Esophagus muscularis mucosa (tissue), 4 donors: ENCODE results near the gene TP53I11. TPM values are rescaled to one million over a fixed set of nuclear protein-coding genes. Genes with fewer than 3 reads are reported as not detected.

Experiments used
- DNase-seq: peaks from one replicate; pipeline ENCODE4 v3.0.0-alpha.2; 2017; ENCODE audit errors: extremely low spot score
- H3K27ac ChIP-seq, 4 donors: fragments of 200-600 bp; sonication (generic); replicated peaks in 1 of 4; 1 replicate in 3 of 4; 2 replicates in 1 of 4; pipeline ENCODE4 v1.5.1; 2016 to 2019; ENCODE audit warnings: mild to moderate bottlenecking in 1 of 4
- H3K27me3 ChIP-seq, 4 donors: fragments of 200-600 bp; sonication (generic); one replicate each; pipeline versions ENCODE4 v1.5.1 to v1.6.0; 2016 to 2019
- H3K36me3 ChIP-seq, 4 donors: fragments of 200-600 bp; sonication (generic); one replicate each; pipeline ENCODE4 v1.5.1; 2016 to 2019
- H3K4me1 ChIP-seq, 4 donors: fragments of 200-600 bp; sonication (generic); one replicate each; pipeline ENCODE4 v1.5.1; 2016 to 2019
- H3K4me3 ChIP-seq, 4 donors: fragments of 200-600 bp; sonication (generic); 1 replicate in 2 of 4; 2 replicates in 2 of 4; pipeline ENCODE4 v1.5.1; 2016 to 2019; ENCODE audit warnings: mild to moderate bottlenecking in 4 of 4, moderate library complexity in 1 of 4
- H3K9me3 ChIP-seq, 4 donors: fragments of 200-600 bp; sonication (generic); 1 replicate in 3 of 4; 2 replicates in 1 of 4; pipeline ENCODE4 v1.5.1; 2016 to 2019
- EP300 ChIP-seq: sonication (generic); formaldehyde crosslinking; IDR thresholded peaks from one replicate; pipeline ENCODE4 v1.6.1; 2017; ENCODE audit warnings: antibody characterized with exemption
- POLR2A ChIP-seq: fragments of 450-650 bp; IDR thresholded peaks from one replicate; pipeline ENCODE4 v1.6.1; 2017; ENCODE audit warnings: antibody characterized with exemption, moderate library complexity, mild to moderate bottlenecking, low read depth
- POLR2AphosphoS5 ChIP-seq, 2 donors: sonication (generic); formaldehyde crosslinking; IDR thresholded peaks; one replicate each; pipeline ENCODE4 v1.6.1; 2017; ENCODE audit warnings: antibody characterized with exemption in 2 of 2
- WGBS: methylation state at CpG from one replicate; pipeline ENCODE4 v1.1.5; 2018; 5-methylcytosine and 5-hydroxymethylcytosine counted together
- intact Hi-C: fragments of 100-400 bp; cut with DNase I; formaldehyde crosslinking; loops from one replicate; pipeline ENCODE4 v1.15.1; 2023
- total RNA-seq, 4 donors: library from RNA; depleted of rRNA; stranded (reverse); fragments of >200 nt; gene quantifications; one replicate each; pipeline versions ENCODE4 v1.1.0 to v1.2.1, GENCODE V29; 2016
- TF ChIP-seq, protein P1 (sequence below), 3 experiments: fragments of 200-600 bp in 2 of 3; fragments of 450-650 bp in 1 of 3; sonication (generic) in 2 of 3; IDR thresholded peaks; one replicate each; pipeline ENCODE4 v1.5.1; 2017 to 2019; ENCODE audit warnings: antibody characterized with exemption in 3 of 3, mild to moderate bottlenecking in 2 of 3, moderate library complexity in 1 of 3

The TP53I11 gene, protein sequence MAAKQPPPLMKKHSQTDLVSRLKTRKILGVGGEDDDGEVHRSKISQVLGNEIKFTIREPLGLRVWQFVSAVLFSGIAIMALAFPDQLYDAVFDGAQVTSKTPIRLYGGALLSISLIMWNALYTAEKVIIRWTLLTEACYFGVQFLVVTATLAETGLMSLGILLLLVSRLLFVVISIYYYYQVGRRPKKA
- 10 to 100 TPM; 51.1 to 76.1 (median 59.2) TPM for total RNA-seq

DNA sequence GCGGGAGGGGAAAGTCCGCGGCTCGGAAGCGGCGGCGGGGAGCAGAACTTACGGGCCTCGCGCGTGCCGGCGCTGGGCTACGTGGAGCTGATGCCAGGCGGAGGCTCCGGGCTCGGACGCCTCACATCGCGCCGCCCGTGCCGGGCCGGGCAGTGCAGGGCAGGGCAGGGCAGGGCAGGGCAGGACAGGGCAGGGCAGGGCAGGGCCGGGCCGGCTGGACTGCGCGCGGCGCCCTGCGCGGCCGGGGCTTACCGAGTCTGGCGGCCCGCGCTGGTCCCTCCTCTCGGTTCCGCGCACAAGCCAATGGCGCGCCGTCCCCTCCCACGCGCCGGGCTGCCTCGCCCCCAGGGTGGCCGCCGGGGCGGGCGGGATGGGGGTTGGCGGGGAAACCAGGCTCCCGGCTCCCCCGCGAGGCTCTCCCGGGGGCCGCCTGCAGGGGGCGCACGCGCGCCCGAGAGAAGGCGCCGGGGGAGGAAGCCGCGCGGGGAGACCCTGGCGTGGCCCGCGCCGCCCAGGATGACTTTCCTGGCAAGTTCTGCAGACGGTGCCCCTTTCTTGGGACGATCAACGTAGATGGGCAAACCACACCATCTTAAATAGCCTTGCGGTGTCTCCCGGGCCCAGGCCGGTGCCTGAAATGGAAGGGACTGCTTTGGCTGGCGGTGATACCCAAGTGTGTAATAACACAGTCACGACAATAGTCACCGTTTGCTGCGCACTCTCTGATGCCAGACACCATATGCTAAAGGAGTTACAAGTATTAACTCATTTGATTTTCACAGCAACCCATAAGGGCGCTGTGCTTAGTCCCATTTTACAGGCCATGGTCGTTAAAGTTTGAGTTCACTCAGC, at the start of gene TP53I11:
Gene TP53I11, minus strand, starts transcription at position 259 of the 852 bp plus-strand sequence. CDS start 12,548 bp downstream, outside the sequence.
- peak within 1 kb of the TSS; percentile 79 to 86 (median 84) for H3K27ac ChIP-seq
- intact Hi-C loops: no loop called here
- H3K27me3 ChIP-seq: no peaks in the 10 kb centered on the region
- 40% methylated on average over 7 of the region's 83 CpGs for WGBS
- H3K4me3 ChIP-seq: peak within 1 kb of the TSS; percentile 69 to 93 (median 87)
- H3K9me3 ChIP-seq: no peaks in the 10 kb centered on the region
- no peak for DNase-seq
- peaks cover 48 to 69% (median 63%) of the 10 kb centered on the region in 4 donors for H3K4me1 ChIP-seq
- H3K36me3 ChIP-seq: peaks cover 0 to 5% (median 0%) of the 10 kb centered on the region in 4 donors
- TF ChIP-seq, protein P1, sequence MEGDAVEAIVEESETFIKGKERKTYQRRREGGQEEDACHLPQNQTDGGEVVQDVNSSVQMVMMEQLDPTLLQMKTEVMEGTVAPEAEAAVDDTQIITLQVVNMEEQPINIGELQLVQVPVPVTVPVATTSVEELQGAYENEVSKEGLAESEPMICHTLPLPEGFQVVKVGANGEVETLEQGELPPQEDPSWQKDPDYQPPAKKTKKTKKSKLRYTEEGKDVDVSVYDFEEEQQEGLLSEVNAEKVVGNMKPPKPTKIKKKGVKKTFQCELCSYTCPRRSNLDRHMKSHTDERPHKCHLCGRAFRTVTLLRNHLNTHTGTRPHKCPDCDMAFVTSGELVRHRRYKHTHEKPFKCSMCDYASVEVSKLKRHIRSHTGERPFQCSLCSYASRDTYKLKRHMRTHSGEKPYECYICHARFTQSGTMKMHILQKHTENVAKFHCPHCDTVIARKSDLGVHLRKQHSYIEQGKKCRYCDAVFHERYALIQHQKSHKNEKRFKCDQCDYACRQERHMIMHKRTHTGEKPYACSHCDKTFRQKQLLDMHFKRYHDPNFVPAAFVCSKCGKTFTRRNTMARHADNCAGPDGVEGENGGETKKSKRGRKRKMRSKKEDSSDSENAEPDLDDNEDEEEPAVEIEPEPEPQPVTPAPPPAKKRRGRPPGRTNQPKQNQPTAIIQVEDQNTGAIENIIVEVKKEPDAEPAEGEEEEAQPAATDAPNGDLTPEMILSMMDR (IDR thresholded peaks at IDR 0.05): peak; percentile 65 to 79 (median 76)
- TF ChIP-seq POLR2AphosphoS5 (IDR thresholded peaks at IDR 0.05): peak; percentile 70 to 78
- no peak for TF ChIP-seq EP300
- TF ChIP-seq POLR2A: peak; percentile 26

DNA sequence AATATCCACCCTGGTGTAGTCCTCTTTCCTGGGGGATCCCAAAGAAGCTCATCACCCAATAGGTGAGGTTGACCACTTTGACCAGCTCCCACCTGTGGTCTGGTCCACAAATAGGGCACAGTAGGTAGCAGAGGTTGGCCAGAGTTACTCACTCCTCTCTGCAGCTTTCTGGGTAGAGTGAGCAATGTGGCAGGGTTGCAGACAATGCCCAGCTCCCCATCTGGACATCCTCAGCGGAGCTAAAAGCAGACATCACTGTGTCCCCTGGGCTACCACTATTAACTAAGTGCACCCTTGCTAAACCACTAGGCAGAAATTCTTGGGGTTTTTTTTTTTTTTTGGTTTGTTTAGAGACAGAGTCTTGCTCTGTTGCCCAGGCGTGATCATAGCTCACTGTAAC, 48.4 kb upstream of the TP53I11 start:
- no peak overlapping the region for H3K4me3 ChIP-seq
- peak; percentile 53 for DNase-seq
- intact Hi-C loops: no loop called here
- H3K9me3 ChIP-seq: no peaks in the 10 kb centered on the region
- H3K27me3 ChIP-seq: no peaks in the 10 kb centered on the region
- WGBS: 90% methylated on average over 2 of the region's 2 CpGs
- no peaks in the 10 kb centered on the region for H3K36me3 ChIP-seq
- no peaks in the 10 kb centered on the region for H3K4me1 ChIP-seq
- no peak overlapping the region for H3K27ac ChIP-seq
- no peak for TF ChIP-seq POLR2A
- no peak for TF ChIP-seq EP300
- no peak for TF ChIP-seq POLR2AphosphoS5 (IDR thresholded peaks at IDR 0.05)
- TF ChIP-seq, protein P1 (IDR thresholded peaks at IDR 0.05): no peak

DNA sequence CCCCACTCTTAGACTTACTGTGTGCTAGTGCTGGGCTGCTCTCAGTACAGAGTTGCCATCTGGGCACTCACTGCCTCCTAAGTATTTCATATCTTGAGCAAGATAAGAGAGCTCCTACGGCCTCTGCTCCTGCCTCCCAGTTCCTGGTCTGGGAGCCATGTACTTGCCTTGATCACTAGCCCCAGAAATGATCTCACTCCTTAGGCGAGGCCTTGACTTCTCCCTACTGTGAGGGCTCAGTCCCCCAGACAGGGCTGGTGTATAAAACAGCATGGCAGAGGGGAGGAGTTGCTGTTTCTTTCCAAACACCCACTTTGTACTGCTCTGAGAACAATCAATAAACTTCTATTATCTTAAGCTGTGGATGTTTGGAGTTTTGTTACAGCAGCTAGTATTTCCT, 47.4 kb upstream of the TP53I11 start:
- no peak overlapping the region for H3K4me3 ChIP-seq
- H3K36me3 ChIP-seq: no peaks in the 10 kb centered on the region
- H3K4me1 ChIP-seq: no peaks in the 10 kb centered on the region
- 90% methylated on average over 2 of the region's 2 CpGs for WGBS
- no peak overlapping the region for H3K27ac ChIP-seq
- H3K27me3 ChIP-seq: no peaks in the 10 kb centered on the region
- intact Hi-C loops: no loop called here
- no peaks in the 10 kb centered on the region for H3K9me3 ChIP-seq
- TF ChIP-seq, protein P1 (IDR thresholded peaks at IDR 0.05): no peak
- TF ChIP-seq POLR2AphosphoS5 (IDR thresholded peaks at IDR 0.05) (no peak), POLR2A (no peak), EP300 (no peak)
- DNase-seq: peak; percentile 79

DNA sequence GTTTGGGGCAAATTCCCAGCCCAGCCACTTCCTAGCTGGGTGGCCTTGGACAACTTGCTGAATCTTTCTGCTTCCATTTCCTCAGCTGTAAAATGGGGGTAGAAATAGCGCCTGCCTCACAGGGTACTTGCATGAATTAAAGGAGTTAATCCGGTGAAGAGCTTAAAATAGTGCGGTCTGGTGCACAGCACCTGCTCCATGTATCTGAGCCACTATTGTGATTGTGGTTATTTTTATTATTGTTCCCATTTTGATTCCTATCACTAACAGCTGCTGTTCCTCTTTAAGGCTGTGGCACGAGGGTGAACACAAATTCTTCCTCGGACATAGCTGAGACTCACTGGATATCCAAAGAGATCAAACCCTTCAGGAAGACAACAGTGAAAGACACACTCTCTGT, 46.9 kb upstream of the TP53I11 start:
- H3K4me3 ChIP-seq: no peak overlapping the region
- intact Hi-C loops: no loop called here

More for the DNA sequence above, 46.9 kb upstream of the TP53I11 start:
- H3K27me3 ChIP-seq: no peaks in the 10 kb centered on the region
- no peaks in the 10 kb centered on the region for H3K9me3 ChIP-seq
- WGBS: 73% methylated on average over 5 of the region's 5 CpGs
- TF ChIP-seq EP300: no peak
- no peak for TF ChIP-seq POLR2AphosphoS5 (IDR thresholded peaks at IDR 0.05)
- TF ChIP-seq POLR2A: no peak
- TF ChIP-seq, protein P1 (IDR thresholded peaks at IDR 0.05): no peak
- peaks cover 0 to 2% (median under 1%) of the 10 kb centered on the region in 4 donors for H3K4me1 ChIP-seq
- no peak overlapping the region for H3K27ac ChIP-seq
- DNase-seq: peak; percentile 42
- no peaks in the 10 kb centered on the region for H3K36me3 ChIP-seq
